Measurements from ENCODE around the gene ST3GAL4.

DNA sequence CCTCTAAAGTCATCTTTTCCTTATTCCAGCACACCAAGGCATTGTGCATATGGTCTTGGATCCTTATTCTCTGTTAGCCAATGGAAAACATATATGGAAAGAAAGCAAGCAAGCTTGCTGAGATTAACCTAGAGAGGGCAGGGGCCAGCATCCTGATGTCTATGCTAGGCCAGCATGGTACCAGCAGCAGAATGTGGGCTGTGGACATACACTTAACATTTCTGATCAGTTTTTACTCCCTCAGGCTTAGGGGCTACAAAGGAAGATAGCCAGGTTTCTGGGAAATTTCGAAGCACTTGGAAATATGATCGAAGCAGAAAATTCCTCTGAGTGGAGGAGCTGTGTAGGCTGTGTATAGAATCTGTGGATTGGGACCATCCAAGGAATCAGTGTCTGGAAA, 67.0 kb downstream of the ST3GAL4 start:
- TF ChIP-seq, protein P1, sequence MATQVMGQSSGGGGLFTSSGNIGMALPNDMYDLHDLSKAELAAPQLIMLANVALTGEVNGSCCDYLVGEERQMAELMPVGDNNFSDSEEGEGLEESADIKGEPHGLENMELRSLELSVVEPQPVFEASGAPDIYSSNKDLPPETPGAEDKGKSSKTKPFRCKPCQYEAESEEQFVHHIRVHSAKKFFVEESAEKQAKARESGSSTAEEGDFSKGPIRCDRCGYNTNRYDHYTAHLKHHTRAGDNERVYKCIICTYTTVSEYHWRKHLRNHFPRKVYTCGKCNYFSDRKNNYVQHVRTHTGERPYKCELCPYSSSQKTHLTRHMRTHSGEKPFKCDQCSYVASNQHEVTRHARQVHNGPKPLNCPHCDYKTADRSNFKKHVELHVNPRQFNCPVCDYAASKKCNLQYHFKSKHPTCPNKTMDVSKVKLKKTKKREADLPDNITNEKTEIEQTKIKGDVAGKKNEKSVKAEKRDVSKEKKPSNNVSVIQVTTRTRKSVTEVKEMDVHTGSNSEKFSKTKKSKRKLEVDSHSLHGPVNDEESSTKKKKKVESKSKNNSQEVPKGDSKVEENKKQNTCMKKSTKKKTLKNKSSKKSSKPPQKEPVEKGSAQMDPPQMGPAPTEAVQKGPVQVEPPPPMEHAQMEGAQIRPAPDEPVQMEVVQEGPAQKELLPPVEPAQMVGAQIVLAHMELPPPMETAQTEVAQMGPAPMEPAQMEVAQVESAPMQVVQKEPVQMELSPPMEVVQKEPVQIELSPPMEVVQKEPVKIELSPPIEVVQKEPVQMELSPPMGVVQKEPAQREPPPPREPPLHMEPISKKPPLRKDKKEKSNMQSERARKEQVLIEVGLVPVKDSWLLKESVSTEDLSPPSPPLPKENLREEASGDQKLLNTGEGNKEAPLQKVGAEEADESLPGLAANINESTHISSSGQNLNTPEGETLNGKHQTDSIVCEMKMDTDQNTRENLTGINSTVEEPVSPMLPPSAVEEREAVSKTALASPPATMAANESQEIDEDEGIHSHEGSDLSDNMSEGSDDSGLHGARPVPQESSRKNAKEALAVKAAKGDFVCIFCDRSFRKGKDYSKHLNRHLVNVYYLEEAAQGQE (IDR thresholded peaks at IDR 0.05; ENCODE audit: low read depth, low read length): no peak
- no peak for TF ChIP-seq SIN3A (IDR thresholded peaks at IDR 0.05; ENCODE audit: low read depth, low read length)
- no peak for TF ChIP-seq FOXM1 (IDR thresholded peaks at IDR 0.05; ENCODE audit: low read depth, low read length)
- no peak for TF ChIP-seq NR2C1 (IDR thresholded peaks at IDR 0.05)
- TF ChIP-seq, protein P2, sequence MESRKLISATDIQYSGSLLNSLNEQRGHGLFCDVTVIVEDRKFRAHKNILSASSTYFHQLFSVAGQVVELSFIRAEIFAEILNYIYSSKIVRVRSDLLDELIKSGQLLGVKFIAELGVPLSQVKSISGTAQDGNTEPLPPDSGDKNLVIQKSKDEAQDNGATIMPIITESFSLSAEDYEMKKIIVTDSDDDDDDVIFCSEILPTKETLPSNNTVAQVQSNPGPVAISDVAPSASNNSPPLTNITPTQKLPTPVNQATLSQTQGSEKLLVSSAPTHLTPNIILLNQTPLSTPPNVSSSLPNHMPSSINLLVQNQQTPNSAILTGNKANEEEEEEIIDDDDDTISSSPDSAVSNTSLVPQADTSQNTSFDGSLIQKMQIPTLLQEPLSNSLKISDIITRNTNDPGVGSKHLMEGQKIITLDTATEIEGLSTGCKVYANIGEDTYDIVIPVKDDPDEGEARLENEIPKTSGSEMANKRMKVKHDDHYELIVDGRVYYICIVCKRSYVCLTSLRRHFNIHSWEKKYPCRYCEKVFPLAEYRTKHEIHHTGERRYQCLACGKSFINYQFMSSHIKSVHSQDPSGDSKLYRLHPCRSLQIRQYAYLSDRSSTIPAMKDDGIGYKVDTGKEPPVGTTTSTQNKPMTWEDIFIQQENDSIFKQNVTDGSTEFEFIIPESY (IDR thresholded peaks at IDR 0.05): no peak
- no peak for TF ChIP-seq HDAC2 (IDR thresholded peaks at IDR 0.05)
- TF ChIP-seq RAD21 (IDR thresholded peaks at IDR 0.05; ENCODE audit: insufficient read depth, low read depth, low read length): no peak
- TF ChIP-seq, protein P3, sequence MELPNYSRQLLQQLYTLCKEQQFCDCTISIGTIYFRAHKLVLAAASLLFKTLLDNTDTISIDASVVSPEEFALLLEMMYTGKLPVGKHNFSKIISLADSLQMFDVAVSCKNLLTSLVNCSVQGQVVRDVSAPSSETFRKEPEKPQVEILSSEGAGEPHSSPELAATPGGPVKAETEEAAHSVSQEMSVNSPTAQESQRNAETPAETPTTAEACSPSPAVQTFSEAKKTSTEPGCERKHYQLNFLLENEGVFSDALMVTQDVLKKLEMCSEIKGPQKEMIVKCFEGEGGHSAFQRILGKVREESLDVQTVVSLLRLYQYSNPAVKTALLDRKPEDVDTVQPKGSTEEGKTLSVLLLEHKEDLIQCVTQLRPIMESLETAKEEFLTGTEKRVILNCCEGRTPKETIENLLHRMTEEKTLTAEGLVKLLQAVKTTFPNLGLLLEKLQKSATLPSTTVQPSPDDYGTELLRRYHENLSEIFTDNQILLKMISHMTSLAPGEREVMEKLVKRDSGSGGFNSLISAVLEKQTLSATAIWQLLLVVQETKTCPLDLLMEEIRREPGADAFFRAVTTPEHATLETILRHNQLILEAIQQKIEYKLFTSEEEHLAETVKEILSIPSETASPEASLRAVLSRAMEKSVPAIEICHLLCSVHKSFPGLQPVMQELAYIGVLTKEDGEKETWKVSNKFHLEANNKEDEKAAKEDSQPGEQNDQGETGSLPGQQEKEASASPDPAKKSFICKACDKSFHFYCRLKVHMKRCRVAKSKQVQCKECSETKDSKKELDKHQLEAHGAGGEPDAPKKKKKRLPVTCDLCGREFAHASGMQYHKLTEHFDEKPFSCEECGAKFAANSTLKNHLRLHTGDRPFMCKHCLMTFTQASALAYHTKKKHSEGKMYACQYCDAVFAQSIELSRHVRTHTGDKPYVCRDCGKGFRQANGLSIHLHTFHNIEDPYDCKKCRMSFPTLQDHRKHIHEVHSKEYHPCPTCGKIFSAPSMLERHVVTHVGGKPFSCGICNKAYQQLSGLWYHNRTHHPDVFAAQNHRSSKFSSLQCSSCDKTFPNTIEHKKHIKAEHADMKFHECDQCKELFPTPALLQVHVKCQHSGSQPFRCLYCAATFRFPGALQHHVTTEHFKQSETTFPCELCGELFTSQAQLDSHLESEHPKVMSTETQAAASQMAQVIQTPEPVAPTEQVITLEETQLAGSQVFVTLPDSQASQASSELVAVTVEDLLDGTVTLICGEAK (IDR thresholded peaks at IDR 0.05; ENCODE audit: borderline replicate concordance): no peak
- TF ChIP-seq JUND (IDR thresholded peaks at IDR 0.05; ENCODE audit: low read depth, low read length): no peak
- TF ChIP-seq, protein P4, sequence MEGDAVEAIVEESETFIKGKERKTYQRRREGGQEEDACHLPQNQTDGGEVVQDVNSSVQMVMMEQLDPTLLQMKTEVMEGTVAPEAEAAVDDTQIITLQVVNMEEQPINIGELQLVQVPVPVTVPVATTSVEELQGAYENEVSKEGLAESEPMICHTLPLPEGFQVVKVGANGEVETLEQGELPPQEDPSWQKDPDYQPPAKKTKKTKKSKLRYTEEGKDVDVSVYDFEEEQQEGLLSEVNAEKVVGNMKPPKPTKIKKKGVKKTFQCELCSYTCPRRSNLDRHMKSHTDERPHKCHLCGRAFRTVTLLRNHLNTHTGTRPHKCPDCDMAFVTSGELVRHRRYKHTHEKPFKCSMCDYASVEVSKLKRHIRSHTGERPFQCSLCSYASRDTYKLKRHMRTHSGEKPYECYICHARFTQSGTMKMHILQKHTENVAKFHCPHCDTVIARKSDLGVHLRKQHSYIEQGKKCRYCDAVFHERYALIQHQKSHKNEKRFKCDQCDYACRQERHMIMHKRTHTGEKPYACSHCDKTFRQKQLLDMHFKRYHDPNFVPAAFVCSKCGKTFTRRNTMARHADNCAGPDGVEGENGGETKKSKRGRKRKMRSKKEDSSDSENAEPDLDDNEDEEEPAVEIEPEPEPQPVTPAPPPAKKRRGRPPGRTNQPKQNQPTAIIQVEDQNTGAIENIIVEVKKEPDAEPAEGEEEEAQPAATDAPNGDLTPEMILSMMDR (IDR thresholded peaks at IDR 0.05 in 2 of 3, conservative IDR thresholded peaks at IDR 0.05 in 1 of 3; ENCODE audit: control insufficient read depth in 2 of 3, extremely low read depth in 1 of 3, insufficient read depth in 1 of 3, low read depth in 3 of 3, low read length in 3 of 3): no peak

Measured in GM12878 (cell line).